RPMI7951 (cell line): Measurements from ENCODE around the gene PIK3R3. TPM values are rescaled to one million over a fixed set of nuclear protein-coding genes. Genes with fewer than 3 reads are reported as not detected.

ENCODE experiments used
- total RNA-seq: library from RNA; depleted of rRNA; stranded (reverse); fragments of >200 nt; shearing (Covaris generic); gene quantifications from 2 replicates; pipeline ENCODE4 v1.2.3, GENCODE V29; 2014; rRNA removed

Gene PIK3R3
- total RNA-seq, 1 experiment from 2014 or later, result 10.5 TPM

Other genes with a start within 250 kb of the PIK3R3 start
- 0.48 TPM in 1 of 2 replicates, not detected in the other for gene TSPAN1, start 42.5 kb upstream of the PIK3R3 start, total RNA-seq
- gene P3R3URF, start 43.9 kb upstream of the PIK3R3 start, total RNA-seq, result not detected in 2 replicates
- 52.9 and 57.0 TPM in 2 replicates for gene POMGNT1, start 65.8 kb upstream of the PIK3R3 start, total RNA-seq
- gene LURAP1, start 70.7 kb upstream of the PIK3R3 start, total RNA-seq, result 4.4 and 4.5 TPM in 2 replicates
- 12.7 and 13.1 TPM in 2 replicates for gene RAD54L, start 115.1 kb upstream of the PIK3R3 start, total RNA-seq
- gene LRRC41, start 171.0 kb upstream of the PIK3R3 start, total RNA-seq, result 60.8 and 63.3 TPM in 2 replicates
- gene UQCRH, start 171.1 kb upstream of the PIK3R3 start, total RNA-seq, result 747 and 790 TPM in 2 replicates
- gene NSUN4, start 208.2 kb upstream of the PIK3R3 start, total RNA-seq, result 8.1 and 8.8 TPM in 2 replicates